PFSK-1 (cell line): ENCODE results near the gene SRD5A3.

ENCODE experiments used
- FOXP2 ChIP-seq: optimal IDR thresholded peaks from 2 replicates; pipeline ENCODE3; 2011; ENCODE audit warnings: borderline replicate concordance, control low read depth, inconsistent platforms; ENCODE audit not compliant: insufficient read depth; ENCODE audit errors: extremely low read length, extremely low read depth
- POLR2AphosphoS5 ChIP-seq: IDR thresholded peaks from 2 replicates; pipeline ENCODE4 v1.6.1; 2012; ENCODE audit warnings: low read depth, mild to moderate bottlenecking, control low read depth, low read length, moderate library complexity
- REST ChIP-seq, 2 experiments: IDR thresholded peaks; 2 replicates each; pipeline versions ENCODE4 v1.6.1 to v1.8.0; 2011 to 2012; ENCODE audit warnings: low read depth in 2 of 2, low read length in 2 of 2, control low read depth in 1 of 2, inconsistent platforms in 1 of 2, mild to moderate bottlenecking in 1 of 2, moderate library complexity in 1 of 2; ENCODE audit not compliant: insufficient read depth in 1 of 2
- SIN3A ChIP-seq: IDR thresholded peaks from 2 replicates; pipeline ENCODE4 v1.6.1; 2012; ENCODE audit warnings: mild to moderate bottlenecking, low read length, moderate library complexity, borderline replicate concordance; ENCODE audit not compliant: insufficient read depth
- TAF1 ChIP-seq: IDR thresholded peaks from 2 replicates; pipeline ENCODE4 v1.6.1; 2012; ENCODE audit warnings: low read length, control low read depth, borderline replicate concordance; ENCODE audit not compliant: insufficient read depth

DNA sequence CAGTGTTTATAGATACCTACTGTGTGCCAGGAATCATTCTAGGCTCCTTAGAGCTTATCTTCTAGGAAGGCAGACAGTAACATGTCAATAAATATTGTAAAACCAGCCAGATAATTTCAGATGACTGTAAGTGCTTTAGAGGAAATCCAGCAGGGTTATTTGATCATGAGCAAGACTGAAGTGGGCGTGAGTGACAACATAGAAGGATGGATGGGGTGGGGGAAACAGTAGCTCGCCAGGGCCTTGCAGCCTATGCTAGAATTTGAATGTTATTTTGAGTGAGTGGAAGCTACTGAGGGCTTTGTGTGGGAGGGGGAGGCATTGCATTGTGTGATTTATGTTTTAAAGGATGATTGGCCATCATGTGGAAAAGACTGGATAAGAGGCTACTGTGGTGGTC, 6.7 kb downstream of the SRD5A3 start:
- TF ChIP-seq REST (IDR thresholded peaks at IDR 0.05; ENCODE audit: insufficient read depth in 1 of 2, low read depth in 2 of 2, low read length in 2 of 2) (no peak), TAF1 (no peak), POLR2AphosphoS5 (no peak), SIN3A (no peak), FOXP2 (no peak)
